Upper lobe of left lung (tissue), 6 donors: Measurements from ENCODE around the gene TLCD5. TPM values are rescaled to one million over a fixed set of nuclear protein-coding genes. Genes with fewer than 3 reads are reported as not detected.

ENCODE experiments used
- ATAC-seq, 2 donors: fragments of 200-7000 bp; cut with Tn5 transposase; one replicate each; pipeline ENCODE4 v1.9.1; 2022; ENCODE audit warnings: mild to moderate bottlenecking in 2 of 2, moderate library complexity in 2 of 2; ENCODE audit not compliant: low FRiP score in 2 of 2
- DNase-seq, 2 donors: peaks; one replicate each; pipeline ENCODE4 v3.0.0-alpha.2; 2019 to 2020
- H3K27ac ChIP-seq, 4 donors: fragments of 200-600 bp; sonication (generic); one replicate each; pipeline ENCODE4 v1.5.1; 2016 to 2019
- H3K27me3 ChIP-seq, 4 donors: fragments of 200-600 bp; sonication (generic); one replicate each; pipeline ENCODE4 v1.5.1; 2017 to 2019
- H3K36me3 ChIP-seq, 4 donors: fragments of 200-600 bp; sonication (generic); one replicate each; pipeline ENCODE4 v1.5.1; 2016 to 2019
- H3K4me1 ChIP-seq, 4 donors: fragments of 200-600 bp; sonication (generic); one replicate each; pipeline ENCODE4 v1.5.1; 2018 to 2019
- H3K4me3 ChIP-seq, 4 donors: fragments of 200-600 bp; sonication (generic); one replicate each; pipeline ENCODE4 v1.5.1; 2017 to 2019; ENCODE audit warnings: mild to moderate bottlenecking in 2 of 4, moderate library complexity in 1 of 4
- H3K9me3 ChIP-seq, 4 donors: fragments of 200-600 bp; sonication (generic); one replicate each; pipeline ENCODE4 v1.5.1; 2018 to 2019
- CTCF ChIP-seq, 6 experiments: fragments of 450-650 bp in 4 of 6; fragments of 200-600 bp in 2 of 6; sonication (generic) in 2 of 6; IDR thresholded peaks; one replicate each; pipeline ENCODE4 v1.5.1; 2016 to 2019; ENCODE audit warnings: antibody characterized with exemption in 6 of 6
- EP300 ChIP-seq, 4 donors: sonication (generic); formaldehyde crosslinking; IDR thresholded peaks; one replicate each; pipeline ENCODE4 v1.5.1; 2017; ENCODE audit warnings: antibody characterized with exemption in 4 of 4, control low read depth in 2 of 4
- POLR2A ChIP-seq, 4 donors: fragments of 450-650 bp; IDR thresholded peaks; one replicate each; pipeline ENCODE4 v1.5.1; 2016 to 2017; ENCODE audit warnings: antibody characterized with exemption in 4 of 4, mild to moderate bottlenecking in 2 of 4
- POLR2AphosphoS5 ChIP-seq, 2 donors: sonication (generic); formaldehyde crosslinking; IDR thresholded peaks; one replicate each; pipeline ENCODE4 v1.5.1; 2017; ENCODE audit warnings: antibody characterized with exemption in 2 of 2
- WGBS, 2 donors: methylation state at CpG; one replicate each; pipeline ENCODE4 v1.1.5; 2017 to 2018; 5-methylcytosine and 5-hydroxymethylcytosine counted together
- total RNA-seq, 6 donors: library from RNA; depleted of rRNA in 4 of 6; stranded (reverse); fragments of >200 nt in 4 of 6; gene quantifications; one replicate each; pipeline versions ENCODE4 v1.1.0 to v1.2.1, GENCODE V29; 2016 to 2021
- donor health status: DM: no; HTN: no; CAD: no; lungs with moderate emphysema.
- donor health status: DM: no; HTN: yes; CAD: no; lungs with severe emphysema.

The TLCD5 gene
- total RNA-seq, 6 donors from 2014 or later: 1.2 to 5.4 (median 3.1) TPM

DNA sequence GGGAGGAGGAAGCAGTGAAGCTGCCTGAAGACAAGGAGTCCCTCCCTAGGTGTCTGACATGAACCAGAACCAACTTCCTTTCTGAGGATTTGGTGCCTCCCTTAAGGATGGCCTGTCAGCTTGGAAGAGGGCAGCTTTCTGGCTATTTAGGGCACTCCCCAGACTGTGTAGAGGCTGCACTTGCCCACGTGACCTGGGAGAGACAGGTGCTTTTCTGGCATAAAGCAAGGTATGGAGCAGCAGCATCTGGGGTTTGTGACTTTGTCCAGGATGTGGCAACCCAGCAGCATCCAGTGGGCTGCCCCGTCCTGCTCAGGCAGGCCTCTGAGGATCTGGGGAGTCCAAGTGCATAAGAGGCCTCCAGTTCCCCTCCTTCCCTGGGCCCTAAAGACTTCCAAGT is 42.0 kb upstream of the TLCD5 start:
- Histone ChIP-seq H3K4me1 (peaks cover 0 to 10% (median 0%) of the 10 kb centered on the region in 4 donors), H3K4me3 (no peak overlapping the region), H3K9me3 (no peaks in the 10 kb centered on the region), H3K27me3 (no peaks in the 10 kb centered on the region), H3K36me3 (no peaks in the 10 kb centered on the region), H3K27ac (no peak overlapping the region)
- ATAC-seq (no peak), DNase-seq (no peak)
- WGBS, 2 donors: 33 to 76% methylated on average over 1 to 2 of the region's 2 CpGs
- TF ChIP-seq POLR2AphosphoS5 (IDR thresholded peaks at IDR 0.05) (no peak), EP300 (IDR thresholded peaks at IDR 0.05) (no peak), POLR2A (IDR thresholded peaks at IDR 0.05) (no peak), CTCF (IDR thresholded peaks at IDR 0.05) (no peak)

DNA sequence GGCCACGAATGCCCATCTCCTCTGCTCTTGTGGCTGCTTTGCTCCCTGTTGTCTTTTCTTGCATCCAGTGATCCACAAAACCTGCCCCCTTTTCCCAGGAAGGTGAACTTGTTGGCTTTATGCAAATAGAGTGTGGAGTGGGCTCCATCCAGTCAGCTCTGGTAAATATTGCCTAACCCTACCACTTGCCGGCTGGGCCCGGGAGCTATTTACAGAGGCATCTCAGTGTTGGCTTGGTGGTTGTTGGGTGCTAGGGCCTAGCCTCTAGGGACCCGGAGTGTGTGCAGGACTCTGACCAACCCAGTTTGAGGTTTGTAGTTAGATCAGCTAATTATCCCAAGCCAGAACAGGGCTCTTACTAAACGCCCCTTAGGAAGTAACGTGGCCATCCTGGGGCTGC is 40.8 kb upstream of the TLCD5 start:
- Histone ChIP-seq H3K4me1 (peaks cover 0 to 10% (median 0%) of the 10 kb centered on the region in 4 donors), H3K27ac (no peak overlapping the region), H3K4me3 (no peak overlapping the region), H3K9me3 (no peaks in the 10 kb centered on the region), H3K36me3 (no peaks in the 10 kb centered on the region), H3K27me3 (no peaks in the 10 kb centered on the region)
- WGBS, 2 donors: 64 to 83% methylated on average over 5 to 6 of the region's 6 CpGs
- DNase-seq: peak in 1 of 2 donors; percentile 73
- peak in 1 of 2 donors; percentile 54 for ATAC-seq
- TF ChIP-seq POLR2AphosphoS5 (IDR thresholded peaks at IDR 0.05): no peak
- no peak for TF ChIP-seq POLR2A (IDR thresholded peaks at IDR 0.05)
- no peak for TF ChIP-seq CTCF (IDR thresholded peaks at IDR 0.05)
- no peak for TF ChIP-seq EP300 (IDR thresholded peaks at IDR 0.05)

- TF ChIP-seq CTCF (IDR thresholded peaks at IDR 0.05): no peak
- TF ChIP-seq POLR2AphosphoS5 (IDR thresholded peaks at IDR 0.05): no peak
- no peak for TF ChIP-seq POLR2A (IDR thresholded peaks at IDR 0.05)
- no peak for TF ChIP-seq EP300 (IDR thresholded peaks at IDR 0.05)
- no peak overlapping the region for H3K4me3 ChIP-seq
- no peak overlapping the region for H3K27ac ChIP-seq
- H3K27me3 ChIP-seq: no peaks in the 10 kb centered on the region
- ATAC-seq (no peak), DNase-seq (no peak)
- H3K4me1 ChIP-seq: peaks cover 0 to 10% (median 0%) of the 10 kb centered on the region in 4 donors
- no peaks in the 10 kb centered on the region for H3K9me3 ChIP-seq
- no peaks in the 10 kb centered on the region for H3K36me3 ChIP-seq
- 77 to 87% methylated on average over 4 of the region's 4 CpGs for WGBS, 2 donors
Observed at GRCh38 chr11:120285256-120285655, 39.8 kb upstream of the TLCD5 start.

- Histone ChIP-seq H3K27ac (no peak overlapping the region), H3K36me3 (no peaks in the 10 kb centered on the region), H3K4me3 (no peak overlapping the region), H3K4me1 (peaks cover 0 to 4% (median 0%) of the 10 kb centered on the region in 4 donors), H3K9me3 (no peaks in the 10 kb centered on the region), H3K27me3 (no peaks in the 10 kb centered on the region)
- DNase-seq (no peak), ATAC-seq (no peak)
- 91 to 93% methylated on average over 2 of the region's 2 CpGs for WGBS, 2 donors
- no peak for TF ChIP-seq POLR2AphosphoS5 (IDR thresholded peaks at IDR 0.05)
Observed at GRCh38 chr11:120288021-120288420, 37.1 kb upstream of the TLCD5 start.

GRCh38 chr11:120289426-120289825 is 35.7 kb upstream of the TLCD5 start:
- no peak for DNase-seq
- Histone ChIP-seq H3K9me3 (no peaks in the 10 kb centered on the region), H3K4me1 (peaks cover 0 to 4% (median 0%) of the 10 kb centered on the region in 4 donors), H3K36me3 (no peaks in the 10 kb centered on the region), H3K4me3 (no peak overlapping the region), H3K27ac (no peak overlapping the region), H3K27me3 (no peaks in the 10 kb centered on the region)
- TF ChIP-seq POLR2A (IDR thresholded peaks at IDR 0.05) (no peak), CTCF (IDR thresholded peaks at IDR 0.05) (no peak), EP300 (IDR thresholded peaks at IDR 0.05) (no peak), POLR2AphosphoS5 (IDR thresholded peaks at IDR 0.05) (no peak)
- no peak for ATAC-seq
- 65 to 69% methylated on average over 9 of the region's 9 CpGs for WGBS, 2 donors
